GM12878 (cell line): Measurements from ENCODE around the gene ATXN1. TPM values are rescaled to one million over a fixed set of nuclear protein-coding genes. Genes with fewer than 3 reads are reported as not detected.

ENCODE experiments used
- ATAC-seq: fragments of 200-7000 bp; cut with Tn5 transposase; 3 replicates; pipeline ENCODE4 v1.9.1; 2020; ENCODE audit warnings: mild to moderate bottlenecking, moderate library complexity
- BruUV-seq: library from RNA; stranded (reverse); fragments of 400-500 nt; replicated peaks from 2 replicates; lab custom pipeline; 2021; lab: Mats Ljungman, UMichigan
- CTCF ChIA-PET: fragments of 300-600 bp; sonication (Branson Sonifier 250); formaldehyde crosslinking; extraction: SDS; loops from one replicate; lab custom pipeline; 2021; ENCODE audit warnings: inconsistent platforms; lab: Yijun Ruan, JAX
- POLR2A ChIA-PET: fragments of 350-600 bp; formaldehyde crosslinking; extraction: SDS; loops from one replicate; lab custom pipeline; 2021; ENCODE audit warnings: inconsistent platforms; lab: Charles Lee
- RAD21 ChIA-PET: fragments of 300-600 bp; sonication (Branson Sonifier 250); formaldehyde crosslinking; loops from one replicate; lab custom pipeline; 2023; ENCODE audit warnings: antibody characterized with exemption; ENCODE audit not compliant: unreplicated experiment; lab: Charles Lee
- SMC1A ChIA-PET: fragments of 300-600 bp; sonication (Branson Sonifier 250); formaldehyde crosslinking; loops from one replicate; lab custom pipeline; 2023; ENCODE audit not compliant: unreplicated experiment, uncharacterized antibody; lab: Charles Lee
- DNase-seq: peaks from one replicate; pipeline ENCODE4 v3.0.0-alpha.2; 2011; ENCODE audit warnings: low read depth, low spot score
- FAIRE-seq: peaks from 3 replicates; lab custom pipeline; 2011; peaks lifted over from hg19 to GRCh38; lab: Jason Lieb, UNC
- H2AFZ ChIP-seq: 2 replicates; pipeline ENCODE4 v1.6.0; 2011; ENCODE audit warnings: low read depth, low read length, control low read depth; ENCODE audit not compliant: control insufficient read depth
- H3K27ac ChIP-seq: 2 replicates; pipeline ENCODE4 v1.5.1; 2011; ENCODE audit warnings: control low read depth; ENCODE audit not compliant: control insufficient read depth, insufficient read depth
- H3K27me3 ChIP-seq, 2 experiments: replicated peaks in 1 of 2; 2 replicates each; pipeline versions ENCODE4 v1.6.0 to v1.6.1; 2011; ENCODE audit warnings: low read length in 1 of 2; ENCODE audit not compliant: control insufficient read depth in 2 of 2, insufficient read depth in 2 of 2
- H3K36me3 ChIP-seq, 2 experiments: 2 replicates each; pipeline ENCODE4 v1.5.1; 2011; ENCODE audit warnings: low read length in 1 of 2; ENCODE audit not compliant: control insufficient read depth in 2 of 2, insufficient read depth in 2 of 2
- H3K4me1 ChIP-seq: 2 replicates; pipeline ENCODE4 v1.6.1; 2011; ENCODE audit warnings: mild to moderate bottlenecking, low read length, moderate library complexity, mixed read lengths; ENCODE audit not compliant: control insufficient read depth, insufficient read depth
- H3K4me2 ChIP-seq: 2 replicates; pipeline ENCODE4 v1.6.0; 2011; ENCODE audit warnings: control low read depth; ENCODE audit not compliant: control insufficient read depth, insufficient read depth
- H3K4me3 ChIP-seq: fragments of 200-600 bp; sonication (generic); 2 replicates; pipeline ENCODE4 v1.5.1; 2016
- H3K79me2 ChIP-seq: 2 replicates; pipeline ENCODE4 v1.6.0; 2011; ENCODE audit warnings: low read length; ENCODE audit not compliant: control insufficient read depth, insufficient read depth
- H3K9ac ChIP-seq: 2 replicates; pipeline ENCODE4 v1.8.0; 2011; ENCODE audit warnings: low read length, control low read depth, mixed read lengths; ENCODE audit not compliant: control insufficient read depth, insufficient read depth
- H3K9me3 ChIP-seq: replicated peaks from 3 replicates; pipeline ENCODE4 v1.5.1; 2011; ENCODE audit warnings: mild to moderate bottlenecking, low read length; ENCODE audit not compliant: control insufficient read depth, insufficient read depth
- H4K20me1 ChIP-seq: 2 replicates; pipeline ENCODE4 v1.6.0; 2011; ENCODE audit not compliant: control insufficient read depth, insufficient read depth
- BRCA1 ChIP-seq: IDR thresholded peaks from 2 replicates; pipeline ENCODE4 v1.6.1; 2011; ENCODE audit warnings: low read depth, low read length, improper control_type of control experiment
- ETV6 ChIP-seq, 2 experiments: fragments of 450-650 bp in 1 of 2; IDR thresholded peaks in 1 of 2; conservative IDR thresholded peaks in 1 of 2; 2 replicates each; pipeline ENCODE4 v1.6.1; 2014; ENCODE audit warnings: antibody characterized with exemption in 1 of 2, borderline replicate concordance in 1 of 2, low read depth in 1 of 2, mild to moderate bottlenecking in 1 of 2, moderate library complexity in 1 of 2
- JUND ChIP-seq: IDR thresholded peaks from 2 replicates; pipeline ENCODE4 v1.6.1; 2012; ENCODE audit warnings: low read depth, mild to moderate bottlenecking, low read length, improper control_type of control experiment, moderate library complexity
- NFYA ChIP-seq: IDR thresholded peaks from 2 replicates; pipeline ENCODE4 v1.6.1; 2011; ENCODE audit warnings: low read depth, mild to moderate bottlenecking, low read length, improper control_type of control experiment, borderline replicate concordance
- RFX5 ChIP-seq: IDR thresholded peaks from 2 replicates; pipeline ENCODE4 v1.6.1; 2011; ENCODE audit warnings: low read depth, low read length, improper control_type of control experiment
- ZBTB11 ChIP-seq: fragments of 450-650 bp; formaldehyde crosslinking; IDR thresholded peaks from 2 replicates; pipeline ENCODE4 v1.5.0; 2022; ENCODE audit warnings: mild to moderate bottlenecking, missing genetic modification characterization
- WGBS: methylation state at CpG from one replicate; pipeline ENCODE4 v1.1.6; 2016; ENCODE audit warnings: low lambda C conversion rate; ENCODE audit not compliant: insufficient replicate concordance, insufficient coverage; ENCODE audit errors: missing lambda C conversion rate; 5-methylcytosine and 5-hydroxymethylcytosine counted together
- in situ Hi-C: fragments of 300-500 bp; cut with MboI; formaldehyde crosslinking; loops from 9 replicates; pipeline ENCODE4 v1.14.3; 2018; ENCODE audit warnings: mixed read lengths
- intact Hi-C: fragments of 100-400 bp; cut with micrococcal nuclease; formaldehyde crosslinking; loops from one replicate; pipeline ENCODE4 v1.14.2; 2022; ENCODE audit not compliant: unreplicated experiment
- polyA plus RNA-seq, 11 experiments: library from polyadenylated mRNA; depleted of rRNA in 4 of 11; unstranded in 6 of 11; stranded (reverse) in 5 of 11; fragments of >200 nt; fragmentation: Nextera tagmentation in 4 of 11; fragmentation: Illumina TruSeq in 1 of 11; extraction: Ambion mirVana in 4 of 11; extraction: Trizol in 1 of 11; gene quantifications; 1 replicate in 1 of 11; 2 replicates in 10 of 11; pipeline versions ENCODE4 v1.2.1 to v1.2.3, GENCODE V29; 2011 to 2016; ENCODE audit warnings: inconsistent platforms in 2 of 11, missing spikeins in 2 of 11, low read depth in 1 of 11
- total RNA-seq, 4 experiments: library from RNA; depleted of rRNA in 3 of 4; stranded (reverse); fragments of >200 nt in 3 of 4; fragmentation: Illumina TruSeq in 1 of 4; extraction: Trizol in 1 of 4; gene quantifications; 2 replicates each; pipeline versions ENCODE4 v1.2.1 to v1.2.3, GENCODE V29; 2013 to 2021

The ATXN1 gene
- total and polyA plus RNA-seq, 10 of the 15 experiments (the other 5 are each of a cell fraction or from before 2014, with no cell fraction given): 12.2 to 51.2 (median 20.5) TPM

- TF ChIP-seq NFYA (no peak), JUND (no peak), ETV6 (conservative IDR thresholded peaks at IDR 0.05 in 1 of 2, IDR thresholded peaks at IDR 0.05 in 1 of 2; ENCODE audit: borderline replicate concordance in 1 of 2, low read depth in 1 of 2) (no peak), ZBTB11 (CRISPR knock-in tag) (no peak), RFX5 (no peak), BRCA1 (no peak)
- POLR2A ChIA-PET: no interaction called here
- Histone ChIP-seq H4K20me1 (no peaks in the 10 kb centered on the region), H2AFZ (no peak overlapping the region), H3K79me2 (no peaks in the 10 kb centered on the region), H3K9ac (no peak overlapping the region), H3K4me1 (no peaks in the 10 kb centered on the region), H3K36me3 (no peaks in the 10 kb centered on the region), H3K27ac (no peak overlapping the region), H3K4me2 (no peak overlapping the region), H3K27me3 (no peaks in the 10 kb centered on the region; a peak in 1 of 4 replicates), H3K4me3 (no peak overlapping the region), H3K9me3 (no peaks in the 10 kb centered on the region)
- DNase-seq (no peak), ATAC-seq (no peak), FAIRE-seq (no peak)
- intact Hi-C loops: no loop called here
- SMC1A ChIA-PET: interaction anchor here (1.1 to 1.6 kb wide), 3 partner anchors 11 to 166 kb away, joined by 3 read pairs; no protein-coding TSS in a partner anchor
- CTCF ChIA-PET: interaction anchor here (2.6 kb wide), 1 partner anchor 35 kb away, joined by 6 read pairs; no protein-coding TSS in a partner anchor
- 24% methylated on average over 8 of the region's 8 CpGs for WGBS
- no TSS peak for BruUV-seq
- RAD21 ChIA-PET: no interaction called here
- in situ Hi-C loops: no loop called here
These were observed 38.3 kb upstream of the ATXN1 start for GRCh38 chr6:16799279-16800193.
